IMR-90 (cell line): Measurements from ENCODE around the gene VPS33B. TPM values are rescaled to one million over a fixed set of nuclear protein-coding genes. Genes with fewer than 3 reads are reported as not detected.

Experiments used
- ATAC-seq: fragments of 200-7000 bp; cut with Tn5 transposase; 2 replicates; pipeline ENCODE4 v1.9.1; 2020; ENCODE audit warnings: low read depth, mild to moderate bottlenecking, moderate library complexity
- BruUV-seq: library from RNA; stranded (reverse); fragments of 400-500 nt; replicated peaks from 2 replicates; lab custom pipeline; 2021; lab: Mats Ljungman, UMichigan
- CTCF ChIA-PET: fragments of 300-600 bp; formaldehyde crosslinking; extraction: SDS; loops from one replicate; lab custom pipeline; 2021; ENCODE audit warnings: antibody characterized with exemption; lab: Yijun Ruan, JAX
- POLR2A ChIA-PET: fragments of 300-600 bp; sonication (Branson Sonifier 250); formaldehyde crosslinking; loops from one replicate; lab custom pipeline; 2022; ENCODE audit warnings: antibody characterized with exemption; ENCODE audit not compliant: unreplicated experiment; lab: Charles Lee
- DNase-seq: peaks from one replicate; pipeline ENCODE4 v3.0.0; 2013
- H2AFZ ChIP-seq: replicated peaks from 2 replicates; pipeline ENCODE3; 2013; ENCODE audit warnings: low read length, mild to moderate bottlenecking; ENCODE audit not compliant: poor library complexity
- H2AK5ac ChIP-seq: 2 replicates; pipeline ENCODE4 v1.6.1; 2013; ENCODE audit warnings: low read depth, low read length, inconsistent platforms
- H2AK9ac ChIP-seq: replicated peaks from 2 replicates; pipeline ENCODE3; 2013; ENCODE audit warnings: mild to moderate bottlenecking, low read depth, low read length, moderate library complexity; ENCODE audit not compliant: poor library complexity
- H2BK120ac ChIP-seq: 2 replicates; pipeline ENCODE4 v1.6.1; 2013; ENCODE audit warnings: low read depth, low read length, inconsistent platforms
- H2BK15ac ChIP-seq: 3 replicates; pipeline ENCODE4 v1.6.1; 2013; ENCODE audit warnings: low read depth, low read length, inconsistent platforms
- H2BK20ac ChIP-seq: 2 replicates; pipeline ENCODE4 v1.6.1; 2013; ENCODE audit warnings: low read depth, mild to moderate bottlenecking, inconsistent platforms, low read length, moderate library complexity
- H2BK5ac ChIP-seq: 2 replicates; pipeline ENCODE4 v1.6.1; 2013; ENCODE audit warnings: mild to moderate bottlenecking, low read depth, low read length, inconsistent platforms; ENCODE audit not compliant: poor library complexity, severe bottlenecking
- H3K14ac ChIP-seq: replicated peaks from 2 replicates; pipeline ENCODE4 v1.6.1; 2013; ENCODE audit warnings: low read depth, low read length, inconsistent platforms
- H3K18ac ChIP-seq: 2 replicates; pipeline ENCODE4 v1.6.1; 2013; ENCODE audit warnings: low read depth, low read length, control low read depth
- H3K23ac ChIP-seq: 2 replicates; pipeline ENCODE4 v1.6.1; 2013; ENCODE audit warnings: low read depth, low read length, inconsistent platforms
- H3K27ac ChIP-seq: 2 replicates; pipeline ENCODE4 v1.5.1; 2013; ENCODE audit warnings: mild to moderate bottlenecking, control low read depth, low read length; ENCODE audit not compliant: insufficient read depth
- H3K27me3 ChIP-seq: 2 replicates; pipeline ENCODE4 v1.6.1; 2013; ENCODE audit warnings: low read length; ENCODE audit not compliant: control insufficient read depth, insufficient read depth
- H3K36me3 ChIP-seq: 2 replicates; pipeline ENCODE4 v1.6.1; 2013; ENCODE audit warnings: low read length, mixed read lengths; ENCODE audit not compliant: control insufficient read depth, insufficient read depth
- H3K4ac ChIP-seq: 2 replicates; pipeline ENCODE4 v1.6.1; 2013; ENCODE audit warnings: low read depth, low read length, inconsistent platforms
- H3K4me1 ChIP-seq: 2 replicates; pipeline ENCODE4 v1.6.1; 2013; ENCODE audit warnings: low read length, mixed read lengths; ENCODE audit not compliant: control insufficient read depth, insufficient read depth
- H3K4me2 ChIP-seq: 2 replicates; pipeline ENCODE4 v1.6.1; 2013; ENCODE audit warnings: low read depth, mild to moderate bottlenecking, control low read depth, low read length, moderate library complexity
- H3K4me3 ChIP-seq: 2 replicates; pipeline ENCODE4 v1.5.1; 2013; ENCODE audit warnings: low read depth, mild to moderate bottlenecking, control low read depth, low read length, moderate library complexity; ENCODE audit not compliant: insufficient read depth
- H3K56ac ChIP-seq: 2 replicates; pipeline ENCODE4 v1.6.1; 2013; ENCODE audit warnings: low read length, inconsistent platforms; ENCODE audit not compliant: insufficient read depth; ENCODE audit errors: extremely low read depth
- H3K79me1 ChIP-seq, 2 experiments: 2 replicates each; pipeline ENCODE4 v1.6.1; 2013; ENCODE audit warnings: low read length in 2 of 2, inconsistent platforms in 1 of 2, low read depth in 1 of 2
- H3K9ac ChIP-seq: 2 replicates; pipeline ENCODE4 v1.6.1; 2013; ENCODE audit warnings: low read depth, low read length, control low read depth
- H3K9me1 ChIP-seq: 2 replicates; pipeline ENCODE4 v1.6.1; 2013; ENCODE audit warnings: low read length, inconsistent platforms; ENCODE audit not compliant: insufficient read depth
- H3K9me3 ChIP-seq: 2 replicates; pipeline ENCODE4 v1.6.1; 2013; ENCODE audit warnings: low read length; ENCODE audit not compliant: control insufficient read depth, insufficient read depth
- H4K20me1 ChIP-seq: 2 replicates; pipeline ENCODE4 v1.6.1; 2013; ENCODE audit warnings: low read length, inconsistent platforms; ENCODE audit not compliant: insufficient read depth
- H4K5ac ChIP-seq: 2 replicates; pipeline ENCODE4 v1.6.1; 2013; ENCODE audit warnings: mild to moderate bottlenecking, low read depth, low read length, control low read depth
- H4K8ac ChIP-seq, 2 experiments: 2 replicates each; pipeline ENCODE4 v1.6.1; 2013; ENCODE audit warnings: low read depth in 2 of 2, low read length in 2 of 2, control low read depth in 1 of 2, inconsistent platforms in 1 of 2
- H4K91ac ChIP-seq: 2 replicates; pipeline ENCODE4 v1.6.1; 2013; ENCODE audit warnings: low read depth, low read length, inconsistent platforms; ENCODE audit not compliant: insufficient read depth
- NFE2L2 ChIP-seq: fragments of 150-350 bp; IDR thresholded peaks from 2 replicates; pipeline ENCODE4 v1.6.1; 2016; ENCODE audit warnings: low read depth, mild to moderate bottlenecking, low read length
- WGBS, 2 experiments: methylation state at CpG; one replicate each; pipeline versions ENCODE4 v1.1.5 to v1.1.7; 2013; ENCODE audit warnings: missing lambda C conversion rate in 2 of 2; ENCODE audit not compliant: insufficient read length in 1 of 2; ENCODE audit errors: extremely low coverage in 2 of 2; 5-methylcytosine and 5-hydroxymethylcytosine counted together
- dilution Hi-C: fragments of 300-500 bp; cut with HindIII; formaldehyde crosslinking; loops from one replicate; pipeline ENCODE4 v1.14.3; 2018; ENCODE audit warnings: low sequenced_read_pairs; ENCODE audit not compliant: unreplicated experiment
- in situ Hi-C: fragments of 300-500 bp; cut with MboI; formaldehyde crosslinking; loops from 3 replicates; pipeline ENCODE4 v1.14.3; 2019; ENCODE audit warnings: low sequenced_read_pairs, inconsistent platforms, mixed read lengths
- intact Hi-C: fragments of 100-400 bp; cut with micrococcal nuclease; formaldehyde crosslinking; loops from 2 replicates; pipeline ENCODE4 v1.10.0; 2022
- microRNA-seq, 2 experiments: library from miRNA; stranded (forward) in 1 of 2; unstranded in 1 of 2; fragments of 10-50 nt in 1 of 2; fragments of <30 nt in 1 of 2; gene quantifications in 1 of 2; microRNA quantifications in 1 of 2; one replicate each; pipeline versions ENCODE3 to v1.1.0; 2013 to 2020; ENCODE audit not compliant: insufficient read depth in 1 of 2, insufficient read length in 1 of 2, unreplicated experiment in 1 of 2
- polyA plus RNA-seq, 3 experiments: library from polyadenylated mRNA; depleted of rRNA; stranded (reverse); fragments of >200 nt; gene quantifications; 2 replicates each; pipeline ENCODE4 v1.2.3, GENCODE V29; 2012; ENCODE audit warnings: low replicate concordance in 1 of 3
- small RNA-seq, 5 experiments: library from RNA; depleted of rRNA; stranded (forward); fragments of <200 nt; gene quantifications; one replicate each; pipeline ENCODE3, GENCODE V24; 2012
- total RNA-seq: library from RNA; depleted of rRNA; stranded (reverse); fragments of >200 nt; gene quantifications from 2 replicates; pipeline ENCODE4 v1.2.3, GENCODE V29; 2012; rRNA removed

The VPS33B gene
- total and polyA plus RNA-seq, 2 of the 4 experiments (the other 2 are of a cell fraction), result 9.0 to 11.3 TPM

- Histone ChIP-seq H3K23ac (no peak overlapping the region), H2BK5ac (no peak overlapping the region), H4K20me1 (peaks cover 4% of the 10 kb centered on the region; the same call in 1 of the 2 replicates), H3K9ac (no peak overlapping the region), H3K4me3 (no peak overlapping the region), H3K4ac (no peak overlapping the region), H2AK5ac (no peak overlapping the region), H3K79me1 (no peaks in the 10 kb centered on the region; a peak in 2 of 4 replicates), H4K91ac (no peak overlapping the region), H2BK20ac (no peak overlapping the region), H2AK9ac (no peak overlapping the region), H4K8ac (no peak overlapping the region), H4K5ac (no peak overlapping the region), H3K18ac (no peak overlapping the region), H3K14ac (no peak overlapping the region), H2AFZ (no peak overlapping the region), H3K9me3 (no peaks in the 10 kb centered on the region), H3K4me1 (no peaks in the 10 kb centered on the region), H3K36me3 (peaks cover 70% of the 10 kb centered on the region), H3K27me3 (no peaks in the 10 kb centered on the region), H2BK15ac (no peak overlapping the region), H3K9me1 (no peaks in the 10 kb centered on the region), H3K4me2 (no peak overlapping the region), H3K56ac (no peak overlapping the region), H3K27ac (no peak overlapping the region), H2BK120ac (no peak overlapping the region)
- in situ Hi-C loops (loop anchor here (10.0 kb wide), 1 partner anchor 325 kb away; no protein-coding TSS in a partner anchor), dilution Hi-C loops (no loop called here), intact Hi-C loops (no loop called here)
- BruUV-seq, result no TSS peak
- 99% methylated on average over 16 of the region's 23 CpGs; no CpG with 5 or more reads in 1 of the 2 experiments for WGBS, 2 experiments
- DNase-seq (no peak), ATAC-seq (no peak)
- ChIA-PET POLR2A (no interaction called here), CTCF (no interaction called here)
- TF ChIP-seq NFE2L2, result no peak
Measured at GRCh38 chr15:90949979-90950675, 72.3 kb downstream of the VPS33B start.

Small RNA genes lying within 50 kb of the gene (microRNA-seq; reads per million reads assigned to microRNA genes)
- gene RF00019 (ENCODE audit: insufficient read depth, insufficient read length), result not detected

Small RNA genes lying within 50 kb of the gene (small RNA-seq; reads per million reads assigned to genes)
- 0 reads per million in 5 experiments for gene RF00019

Other genes starting within 250 kb of the VPS33B start
- 30.8 and 34.8 TPM in 2 replicates for gene FURIN, start 154.0 kb downstream of the VPS33B start, total RNA-seq
- 54.3 and 59.5 TPM in 2 replicates for gene FURIN, start 154.0 kb downstream of the VPS33B start, polyA plus RNA-seq (2012; rRNA removed)
- 9.7 and 11.7 TPM in 2 replicates for gene FES, start 138.1 kb downstream of the VPS33B start, total RNA-seq
- 10.5 and 12.5 TPM in 2 replicates for gene FES, start 138.1 kb downstream of the VPS33B start, polyA plus RNA-seq (2012; rRNA removed)
- 3.4 and 6.1 TPM in 2 replicates for gene MAN2A2, start 119.3 kb downstream of the VPS33B start, total RNA-seq
- gene MAN2A2, start 119.3 kb downstream of the VPS33B start, polyA plus RNA-seq (2012; rRNA removed), result 52.5 and 55.5 TPM in 2 replicates
- 7.2 and 7.9 TPM in 2 replicates for gene HDDC3, start 90.0 kb downstream of the VPS33B start, total RNA-seq
- 10.7 and 10.8 TPM in 2 replicates for gene HDDC3, start 90.0 kb downstream of the VPS33B start, polyA plus RNA-seq (2012; rRNA removed)
- 85.3 and 100 TPM in 2 replicates for gene UNC45A, start 87.3 kb downstream of the VPS33B start, total RNA-seq
- gene UNC45A, start 87.3 kb downstream of the VPS33B start, polyA plus RNA-seq (2012; rRNA removed), result 68.9 and 77.5 TPM in 2 replicates
- 3.9 and 4.4 TPM in 2 replicates for gene RCCD1, start 67.7 kb downstream of the VPS33B start, total RNA-seq
- 9.9 TPM in 2 replicates for gene RCCD1, start 67.7 kb downstream of the VPS33B start, polyA plus RNA-seq (2012; rRNA removed)
- 148 and 208 TPM in 2 replicates for gene PRC1, start 28.1 kb downstream of the VPS33B start, total RNA-seq
- 131 and 132 TPM in 2 replicates for gene PRC1, start 28.1 kb downstream of the VPS33B start, polyA plus RNA-seq (2012; rRNA removed)
- not detected in 2 replicates for gene SV2B, start 77.7 kb upstream of the VPS33B start, total RNA-seq
- not detected in 2 replicates for gene SV2B, start 77.7 kb upstream of the VPS33B start, polyA plus RNA-seq (2012; rRNA removed)